ENCODE data around the gene ADAMTS9.

DNA sequence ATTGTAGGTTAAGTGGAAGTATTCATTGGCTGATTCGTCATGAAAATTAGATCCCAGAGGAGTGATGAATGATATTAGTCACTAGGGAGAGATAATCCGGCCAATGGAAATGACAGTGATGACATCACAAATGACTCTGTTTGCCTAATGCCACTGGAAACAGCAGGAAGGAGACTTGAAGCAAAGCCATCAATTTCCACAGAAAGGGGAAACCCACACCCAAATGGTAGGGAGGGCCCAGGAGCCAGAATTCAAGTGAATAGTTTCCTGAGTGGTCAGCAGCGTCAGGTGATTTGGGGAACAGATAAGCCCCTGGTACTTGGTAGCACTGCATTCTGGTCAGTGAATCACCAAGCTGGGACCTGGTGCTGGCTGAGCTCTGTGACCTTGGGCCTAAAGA is 3.3 kb upstream of the ADAMTS9 start:
- TF ChIP-seq, protein P1, sequence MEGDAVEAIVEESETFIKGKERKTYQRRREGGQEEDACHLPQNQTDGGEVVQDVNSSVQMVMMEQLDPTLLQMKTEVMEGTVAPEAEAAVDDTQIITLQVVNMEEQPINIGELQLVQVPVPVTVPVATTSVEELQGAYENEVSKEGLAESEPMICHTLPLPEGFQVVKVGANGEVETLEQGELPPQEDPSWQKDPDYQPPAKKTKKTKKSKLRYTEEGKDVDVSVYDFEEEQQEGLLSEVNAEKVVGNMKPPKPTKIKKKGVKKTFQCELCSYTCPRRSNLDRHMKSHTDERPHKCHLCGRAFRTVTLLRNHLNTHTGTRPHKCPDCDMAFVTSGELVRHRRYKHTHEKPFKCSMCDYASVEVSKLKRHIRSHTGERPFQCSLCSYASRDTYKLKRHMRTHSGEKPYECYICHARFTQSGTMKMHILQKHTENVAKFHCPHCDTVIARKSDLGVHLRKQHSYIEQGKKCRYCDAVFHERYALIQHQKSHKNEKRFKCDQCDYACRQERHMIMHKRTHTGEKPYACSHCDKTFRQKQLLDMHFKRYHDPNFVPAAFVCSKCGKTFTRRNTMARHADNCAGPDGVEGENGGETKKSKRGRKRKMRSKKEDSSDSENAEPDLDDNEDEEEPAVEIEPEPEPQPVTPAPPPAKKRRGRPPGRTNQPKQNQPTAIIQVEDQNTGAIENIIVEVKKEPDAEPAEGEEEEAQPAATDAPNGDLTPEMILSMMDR (IDR thresholded peaks at IDR 0.05 in 8 of 11, conservative IDR thresholded peaks at IDR 0.05 in 3 of 11): no peak
- no peak for TF ChIP-seq POLR2AphosphoS5 (IDR thresholded peaks at IDR 0.05)
- TF ChIP-seq POLR2A (IDR thresholded peaks at IDR 0.05): no peak
